Stimulated activated naive CD8-positive, alpha-beta T cell treated with anti-CD3 and anti-CD28 coated beads, Interleukin-15, amount 100 ng/mL, for 72 hours (primary cell): ENCODE measurements around the gene SYCE1.
"Not testable (repeated sequence)": the region's sequence is repeated elsewhere in the genome, so short reads cannot be mapped to it uniquely, and the experiment has no call there.

Source experiments
- ATAC-seq: fragments of 150-1000 bp; cut with Tn5 transposase; 2 replicates; pipeline ENCODE4 v1.10.0; 2021; ENCODE audit warnings: mild to moderate bottlenecking, moderate library complexity
- DNase-seq, 2 donors: peaks; one replicate each; pipeline ENCODE4 v3.0.0; 2021 to 2022
- H3K27ac Mint-ChIP-seq, 2 donors: one replicate each; pipeline ENCODE4 v1.8.0; 2022; ENCODE audit warnings: mild to moderate bottlenecking in 2 of 2, mixed read lengths in 2 of 2, moderate library complexity in 2 of 2
- H3K27me3 Mint-ChIP-seq: one replicate; pipeline ENCODE4 v1.8.0; 2022; ENCODE audit warnings: mixed read lengths
- H3K4me1 Mint-ChIP-seq: one replicate; pipeline ENCODE4 v1.8.0; 2022; ENCODE audit warnings: mild to moderate bottlenecking, mixed read lengths
- H3K4me3 Mint-ChIP-seq, 2 donors: one replicate each; pipeline ENCODE4 v1.8.0; 2022; ENCODE audit warnings: mild to moderate bottlenecking in 2 of 2, mixed read lengths in 2 of 2, moderate library complexity in 1 of 2
- H3K9me3 Mint-ChIP-seq, 2 donors: one replicate each; pipeline ENCODE4 v1.8.0; 2022; ENCODE audit warnings: mixed read lengths in 2 of 2

SYCE1 gene

DNA sequence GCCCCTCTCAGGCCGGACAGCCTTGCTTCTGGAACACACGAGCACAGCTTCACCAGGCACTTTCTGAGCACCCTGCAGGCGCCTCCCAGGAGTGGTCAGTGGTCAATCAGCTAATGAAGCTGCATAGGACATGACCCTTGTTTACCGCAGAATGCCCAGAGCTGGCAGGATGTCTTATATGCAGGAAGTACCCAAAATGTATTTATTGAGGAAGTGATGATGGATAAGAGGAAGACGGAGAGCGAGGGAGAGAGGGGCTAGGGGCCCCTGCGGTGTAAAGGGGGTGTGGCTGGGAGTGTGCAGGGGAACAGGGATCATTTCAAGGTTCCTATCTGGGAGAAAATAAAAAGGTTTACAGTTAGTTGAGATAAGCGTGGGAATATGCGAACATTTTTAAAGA lies 34.9 kb downstream of the SYCE1 start:
- H3K27me3 Mint-ChIP-seq, result peaks cover 80% of the 10 kb centered on the region
- ATAC-seq, result no peak

DNA sequence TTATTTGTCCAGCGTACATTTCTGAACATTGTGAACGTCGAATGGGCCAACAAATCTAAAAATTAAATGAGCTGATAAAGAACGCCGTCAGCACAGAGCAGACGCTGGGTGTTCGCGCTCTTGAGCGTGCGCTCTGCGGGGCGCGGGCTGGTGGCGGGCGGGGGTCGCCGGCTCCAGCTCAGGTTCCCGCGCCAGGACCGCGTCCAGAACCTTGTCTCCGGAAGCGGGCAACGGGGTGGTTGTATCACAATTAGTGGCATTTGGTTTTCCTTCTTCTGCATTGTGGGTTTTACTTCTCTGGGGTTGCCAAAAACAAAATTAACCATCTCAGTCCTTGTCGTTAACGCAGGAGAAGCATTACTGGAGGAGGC lies 35.8 kb downstream of the SYCE1 start:
- DNase-seq, result no peak
- peak overlapping the region; percentile 87 for H3K4me3 Mint-ChIP-seq
- H3K9me3 Mint-ChIP-seq, result no peaks in the 10 kb centered on the region
- H3K4me1 Mint-ChIP-seq, result peaks cover 36% of the 10 kb centered on the region
- no peak overlapping the region for H3K27ac Mint-ChIP-seq
- H3K27me3 Mint-ChIP-seq, result peaks cover 85% of the 10 kb centered on the region
- peak; percentile 43 for ATAC-seq

More for the DNA sequence above, 34.9 kb downstream of the SYCE1 start:
- Mint-ChIP-seq H3K27ac (no peak overlapping the region), H3K4me3 (no peak overlapping the region), H3K9me3 (no peaks in the 10 kb centered on the region), H3K4me1 (peaks cover 36% of the 10 kb centered on the region)
- no peak for DNase-seq

DNA sequence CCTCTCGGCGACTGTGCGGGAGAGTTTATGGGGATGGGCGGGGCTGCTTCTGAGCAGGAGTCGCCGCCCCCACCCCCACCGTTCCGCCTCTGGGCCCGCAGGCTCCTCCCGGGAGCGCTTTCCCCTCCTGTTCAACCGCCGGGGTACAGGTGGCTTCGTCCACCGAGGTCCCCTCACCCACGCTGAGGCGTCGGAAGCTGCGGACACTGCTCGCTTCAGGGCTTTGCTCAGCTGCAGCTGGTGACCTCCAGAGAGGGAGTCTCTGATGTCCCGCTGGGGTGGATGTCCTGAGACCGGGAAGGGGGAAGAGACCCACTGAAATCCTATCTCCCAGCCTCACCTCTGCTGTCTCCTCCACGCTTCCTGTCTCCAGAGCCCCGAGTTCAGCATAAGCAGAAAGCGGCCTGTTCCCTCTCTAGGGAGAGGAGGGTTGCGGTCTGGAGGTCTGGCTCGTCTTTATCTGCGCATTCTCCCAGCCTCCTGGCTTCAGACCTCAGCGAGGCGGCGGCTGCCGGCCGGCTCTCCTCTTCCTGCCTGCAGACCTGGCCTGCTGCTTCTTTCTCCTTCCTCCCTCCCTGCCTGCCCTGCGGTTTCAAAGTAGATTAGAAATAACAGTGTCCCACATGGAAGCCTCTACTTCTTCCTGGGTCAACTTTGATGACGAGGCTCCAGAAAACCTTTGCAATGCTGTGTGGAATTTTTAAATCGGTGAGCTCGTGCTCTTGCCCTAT lies 36.4 kb downstream of the SYCE1 start:
- no peak overlapping the region for H3K27ac Mint-ChIP-seq
- peaks cover 85% of the 10 kb centered on the region for H3K27me3 Mint-ChIP-seq
- DNase-seq, result no peak
- ATAC-seq, result peak; percentile 34
- H3K9me3 Mint-ChIP-seq, result no peaks in the 10 kb centered on the region
- peak overlapping the region; percentile 87 for H3K4me3 Mint-ChIP-seq
- peaks cover 36% of the 10 kb centered on the region for H3K4me1 Mint-ChIP-seq

DNA sequence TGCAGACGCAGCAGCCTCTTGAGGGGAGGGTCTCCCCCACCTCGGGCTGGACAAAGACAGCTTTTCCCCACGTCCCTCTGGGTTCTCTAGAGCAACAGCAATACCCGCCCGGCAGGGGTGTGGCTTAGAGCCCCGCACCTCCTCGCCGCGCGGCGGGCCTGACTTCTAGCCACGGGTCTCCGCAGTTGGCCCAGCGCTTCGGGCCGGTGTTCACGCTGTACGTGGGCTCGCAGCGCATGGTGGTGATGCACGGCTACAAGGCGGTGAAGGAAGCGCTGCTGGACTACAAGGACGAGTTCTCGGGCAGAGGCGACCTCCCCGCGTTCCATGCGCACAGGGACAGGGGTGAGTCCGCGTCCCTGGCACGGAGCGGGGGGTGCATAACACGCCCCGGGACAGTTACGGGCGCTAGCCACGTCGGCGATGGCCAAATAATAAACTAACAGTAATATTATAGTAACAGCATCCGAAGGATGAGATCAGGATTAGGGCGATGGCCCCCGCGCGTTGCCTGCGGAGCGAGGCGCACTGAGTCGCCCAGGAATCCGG lies 37.0 kb downstream of the SYCE1 start:
- H3K4me1 Mint-ChIP-seq, result peaks cover 36% of the 10 kb centered on the region
- peaks cover 78% of the 10 kb centered on the region for H3K27me3 Mint-ChIP-seq
- no peak overlapping the region for H3K27ac Mint-ChIP-seq
- H3K9me3 Mint-ChIP-seq, result peaks cover 3% of the 10 kb centered on the region in 2 donors
- peak overlapping the region; percentile 79 to 87 for H3K4me3 Mint-ChIP-seq
- ATAC-seq, result peak; percentile 46
- DNase-seq, result no peak

DNA sequence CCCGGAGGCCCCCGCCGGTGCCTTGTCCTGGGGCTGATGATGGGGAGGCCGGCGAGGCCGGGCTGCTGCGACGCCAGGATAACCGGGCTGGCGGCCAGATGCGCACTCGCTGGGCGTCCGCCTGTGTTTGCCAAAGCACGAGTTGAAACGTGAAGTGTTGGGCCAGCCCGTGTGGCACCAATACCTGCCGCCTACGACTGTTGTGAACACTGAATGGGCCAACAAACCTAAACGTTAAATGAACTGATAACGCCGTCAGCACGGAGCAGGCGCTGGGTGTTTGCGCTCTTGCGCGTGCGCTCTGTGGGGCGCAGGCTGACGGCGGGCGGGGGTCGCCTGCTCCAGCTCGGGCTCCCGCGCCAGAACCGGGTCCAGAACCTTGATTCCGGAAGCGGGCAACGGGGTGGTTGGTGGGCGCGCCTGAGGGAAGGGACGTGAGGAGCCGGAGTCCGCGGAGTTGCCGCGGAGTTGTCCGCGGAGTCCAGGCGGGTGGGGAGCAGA lies 37.6 kb downstream of the SYCE1 start:
- Mint-ChIP-seq H3K27me3 (peaks cover 77% of the 10 kb centered on the region), H3K27ac (no peak overlapping the region), H3K4me3 (peak overlapping the region in 1 of 2 donors; percentile 79), H3K9me3 (peaks cover 6 to 8% of the 10 kb centered on the region in 2 donors), H3K4me1 (peaks cover 36% of the 10 kb centered on the region)
- DNase-seq, result no peak
- no peak for ATAC-seq

DNA sequence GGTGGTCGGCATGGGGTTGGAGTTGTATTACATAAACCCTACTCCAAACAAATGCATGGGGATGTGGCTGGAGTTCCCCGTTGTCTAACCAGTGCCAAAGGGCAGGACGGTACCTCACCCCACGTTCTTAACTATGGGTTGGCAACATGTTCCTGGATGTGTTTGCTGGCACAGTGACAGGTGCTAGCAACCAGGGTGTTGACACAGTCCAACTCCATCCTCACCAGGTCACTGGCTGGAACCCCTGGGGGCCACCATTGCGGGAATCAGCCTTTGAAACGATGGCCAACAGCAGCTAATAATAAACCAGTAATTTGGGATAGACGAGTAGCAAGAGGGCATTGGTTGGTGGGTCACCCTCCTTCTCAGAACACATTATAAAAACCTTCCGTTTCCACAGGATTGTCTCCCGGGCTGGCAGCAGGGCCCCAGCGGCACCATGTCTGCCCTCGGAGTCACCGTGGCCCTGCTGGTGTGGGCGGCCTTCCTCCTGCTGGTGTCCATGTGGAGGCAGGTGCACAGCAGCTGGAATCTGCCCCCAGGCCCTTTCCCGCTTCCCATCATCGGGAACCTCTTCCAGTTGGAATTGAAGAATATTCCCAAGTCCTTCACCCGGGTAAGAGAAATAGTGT lies 38.3 kb downstream of the SYCE1 start, which contains the start of gene CYP2E1:
CYP2E1 (plus strand) TSS at position 407 of the 632 bp plus-strand sequence; CDS start at position 440, 33 bp downstream.
- DNase-seq, result no peak
- peak within 1 kb of the TSS in 1 of 2 donors; percentile 79 for H3K4me3 Mint-ChIP-seq
- ATAC-seq, result no peak
- H3K27ac Mint-ChIP-seq, result no peak within 1 kb of the TSS
- peaks cover 6 to 11% of the 10 kb centered on the region in 2 donors for H3K9me3 Mint-ChIP-seq
- H3K4me1 Mint-ChIP-seq, result peaks cover 36% of the 10 kb centered on the region
- peaks cover 74% of the 10 kb centered on the region for H3K27me3 Mint-ChIP-seq

DNA sequence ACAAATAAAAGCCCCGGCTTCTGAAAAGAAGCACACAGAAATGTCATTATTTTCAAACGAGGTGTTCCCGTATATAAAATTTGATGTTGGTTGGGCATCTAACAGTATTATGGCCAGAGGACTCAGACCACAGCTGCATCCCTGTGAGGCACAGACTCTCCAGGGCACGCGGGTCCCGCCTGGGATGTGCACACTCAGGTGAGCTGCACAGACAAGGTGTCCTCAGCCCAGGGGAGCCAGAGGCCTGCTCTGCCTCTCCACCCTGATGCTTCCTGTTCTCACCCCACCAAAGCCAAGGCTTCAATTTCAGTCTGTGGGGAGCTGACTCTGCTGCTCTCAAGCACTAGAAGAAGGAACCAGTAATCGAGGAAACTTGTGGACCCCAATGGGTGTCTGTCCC lies 39.9 kb downstream of the SYCE1 start:
- no peak for ATAC-seq
- Mint-ChIP-seq H3K27ac (no peak overlapping the region), H3K9me3 (peaks cover 11% of the 10 kb centered on the region in 2 donors), H3K4me3 (no peak overlapping the region), H3K4me1 (peaks cover 38% of the 10 kb centered on the region), H3K27me3 (peaks cover 70% of the 10 kb centered on the region)
- no peak for DNase-seq

DNA sequence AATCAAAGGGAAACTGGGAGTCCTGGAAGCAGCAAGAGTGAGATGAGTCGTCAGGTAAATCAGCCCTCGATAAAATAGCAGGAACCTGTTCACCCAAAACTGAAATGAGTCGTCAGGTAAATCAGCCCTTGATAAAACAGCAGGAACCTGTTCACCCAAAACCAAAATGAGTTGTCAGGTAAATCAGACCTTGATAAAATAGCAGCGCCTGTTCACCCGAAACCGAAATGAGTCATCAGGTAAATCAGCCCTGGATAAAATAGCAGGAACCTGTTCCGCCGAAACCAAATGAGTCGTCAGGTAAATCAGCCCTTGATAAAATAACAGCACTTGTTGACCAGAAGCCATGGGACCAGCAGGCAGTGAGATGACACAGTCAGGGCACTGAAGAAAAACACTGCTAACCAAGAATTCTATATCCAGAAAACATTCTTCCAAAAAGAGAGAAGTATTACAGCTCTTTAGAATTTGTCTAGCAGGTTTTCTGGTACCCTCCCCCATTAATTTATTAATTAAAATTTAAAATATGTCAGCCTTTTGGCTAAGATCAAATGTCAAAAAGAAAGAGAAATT lies 41.7 kb downstream of the SYCE1 start:
- no peak overlapping the region for H3K27ac Mint-ChIP-seq
- DNase-seq (no peak), ATAC-seq (no peak)
- peaks cover 28% of the 10 kb centered on the region for H3K4me1 Mint-ChIP-seq
- peaks cover 53% of the 10 kb centered on the region for H3K27me3 Mint-ChIP-seq
- peaks cover 11% of the 10 kb centered on the region in 2 donors for H3K9me3 Mint-ChIP-seq
- H3K4me3 Mint-ChIP-seq, result no peak overlapping the region

DNA sequence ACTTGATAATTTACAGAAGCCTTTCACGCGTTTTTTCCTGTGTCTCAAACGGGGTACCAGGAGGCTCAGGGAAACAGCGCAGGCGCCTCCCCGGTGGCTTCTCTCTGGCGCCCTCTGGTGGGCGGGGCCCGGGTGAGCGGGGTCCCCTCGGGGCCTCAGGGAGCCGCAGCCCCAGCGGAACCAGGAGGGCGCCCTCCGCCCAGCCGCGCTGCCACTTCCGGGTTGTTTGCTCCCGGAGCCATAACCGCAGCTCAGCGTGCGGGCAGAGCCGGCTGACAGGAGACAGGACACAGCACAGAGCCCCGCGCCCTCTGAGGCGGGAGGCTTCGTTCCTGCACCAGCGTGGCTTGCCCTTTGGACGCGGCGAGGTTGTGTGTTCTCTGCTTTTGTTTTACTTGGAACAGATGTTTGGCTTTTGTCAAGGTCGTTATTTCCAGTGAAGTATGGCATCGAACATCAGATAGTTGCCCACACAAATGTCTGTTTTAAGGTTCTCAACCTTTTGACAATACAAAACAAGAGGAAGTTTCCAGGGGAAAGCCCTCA lies 45.1 kb downstream of the SYCE1 start:
- peak; percentile 99 for ATAC-seq
- Mint-ChIP-seq H3K27ac (peak overlapping the region; percentile 19 to 57), H3K4me1 (peaks cover 13% of the 10 kb centered on the region), H3K4me3 (peak overlapping the region; percentile 73 to 75), H3K27me3 (peaks cover 23% of the 10 kb centered on the region), H3K9me3 (peaks cover 11% of the 10 kb centered on the region in 2 donors)
- peak; percentile 93 to 94 for DNase-seq

DNA sequence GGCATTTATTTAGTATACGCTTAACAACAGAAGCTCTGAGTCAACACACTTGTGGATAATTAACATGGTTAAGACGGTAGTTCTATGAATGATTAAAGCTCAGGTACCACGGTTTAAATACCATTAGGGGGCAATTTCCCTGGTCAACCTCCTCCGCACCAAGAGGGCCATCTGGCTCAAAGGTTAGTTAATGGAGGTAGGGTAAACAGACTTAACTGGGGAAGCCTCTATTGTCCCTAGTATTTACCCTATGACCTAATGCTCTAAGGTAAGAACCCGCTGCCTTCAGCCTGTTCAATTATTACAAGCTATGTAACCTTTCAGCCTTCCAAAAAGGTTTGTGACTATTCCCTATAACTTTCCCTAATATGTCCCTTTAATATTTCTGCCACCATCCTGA lies 46.9 kb downstream of the SYCE1 start:
- peaks cover 26% of the 10 kb centered on the region for H3K27me3 Mint-ChIP-seq
- H3K4me3 Mint-ChIP-seq, DNase-seq, ATAC-seq, H3K27ac Mint-ChIP-seq, H3K9me3 Mint-ChIP-seq: not testable (repeated sequence)
- H3K4me1 Mint-ChIP-seq, result peaks cover 13% of the 10 kb centered on the region

DNA sequence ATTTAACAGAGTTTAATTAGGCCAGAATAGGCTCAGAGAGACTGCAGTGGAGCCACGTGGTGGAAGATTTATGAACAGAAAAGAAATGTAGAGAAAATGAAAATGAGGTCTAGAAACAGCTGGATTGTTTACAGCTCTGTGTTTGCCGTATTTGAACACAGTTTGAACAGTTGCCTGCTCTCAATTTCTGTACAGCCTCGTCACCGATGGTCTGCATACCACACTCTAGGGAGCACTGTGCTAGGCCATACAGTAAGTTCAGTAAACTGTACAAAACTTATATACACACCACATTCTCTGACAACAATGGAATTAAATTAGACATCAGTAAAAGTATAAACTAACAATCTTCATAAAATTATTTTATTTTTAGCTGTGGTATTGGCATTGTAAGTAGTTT lies 49.3 kb downstream of the SYCE1 start:
- Mint-ChIP-seq H3K9me3 (no peaks in the 10 kb centered on the region), H3K27me3 (peaks cover 18% of the 10 kb centered on the region), H3K4me3 (no peak overlapping the region), H3K4me1 (peaks cover 13% of the 10 kb centered on the region), H3K27ac (no peak overlapping the region)
- ATAC-seq (no peak), DNase-seq (no peak)

DNA sequence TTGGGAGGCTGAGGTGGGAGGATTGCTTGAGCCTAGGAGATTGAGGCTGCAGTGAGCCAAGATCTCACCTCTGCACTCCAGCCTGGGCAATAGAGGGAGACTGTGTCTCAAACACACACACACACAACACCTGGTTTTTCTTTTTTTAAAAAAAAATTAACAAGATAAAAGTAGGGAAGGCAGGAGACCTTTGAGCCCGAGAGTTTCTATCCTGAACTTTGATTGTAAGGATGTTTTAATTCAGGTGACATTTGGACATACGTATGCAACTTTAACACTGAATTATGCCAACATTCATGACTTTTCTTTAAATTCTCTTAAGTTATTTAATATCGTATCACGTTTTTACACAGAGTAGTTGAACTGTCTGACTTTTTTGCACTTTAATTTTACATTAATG lies 49.9 kb downstream of the SYCE1 start:
- no peak overlapping the region for H3K4me3 Mint-ChIP-seq
- peaks cover 12% of the 10 kb centered on the region for H3K27me3 Mint-ChIP-seq
- no peaks in the 10 kb centered on the region for H3K9me3 Mint-ChIP-seq
- no peak overlapping the region for H3K27ac Mint-ChIP-seq
- DNase-seq, result no peak
- no peak for ATAC-seq
- peaks cover 7% of the 10 kb centered on the region for H3K4me1 Mint-ChIP-seq

DNA sequence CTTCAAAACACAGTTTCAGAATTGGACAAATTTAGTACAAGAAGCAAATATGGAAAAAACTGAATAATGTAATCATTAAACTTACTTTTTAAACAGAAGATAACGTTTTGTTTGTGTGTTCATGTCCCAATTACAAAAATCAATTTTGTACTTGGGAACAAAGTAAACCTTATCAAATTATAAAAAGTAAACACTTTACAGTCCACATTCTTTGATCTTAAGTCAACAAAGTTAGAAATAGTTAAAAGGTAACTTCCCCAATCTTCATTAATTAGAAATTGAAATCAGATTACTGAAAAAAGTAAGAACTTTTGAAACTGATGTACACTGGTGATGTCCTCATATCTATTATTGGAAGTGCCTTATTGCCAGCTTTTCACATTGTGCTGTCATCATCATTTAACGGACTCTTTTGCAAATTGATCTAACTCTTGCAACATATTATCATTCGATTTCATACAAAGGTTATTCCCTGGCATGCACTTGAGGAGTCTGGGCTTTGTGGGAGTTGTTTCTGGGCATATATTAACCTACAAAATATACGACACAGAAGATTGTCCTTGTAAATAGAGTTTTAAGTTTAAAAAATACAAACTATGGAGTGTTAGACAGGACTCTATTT lies 53.4 kb downstream of the SYCE1 start:
- Mint-ChIP-seq H3K4me1 (no peaks in the 10 kb centered on the region), H3K27me3 (peaks cover 24% of the 10 kb centered on the region), H3K9me3 (peaks cover 13% of the 10 kb centered on the region in 2 donors), H3K27ac (no peak overlapping the region), H3K4me3 (no peak overlapping the region)
- no peak for DNase-seq
- no peak for ATAC-seq

DNA sequence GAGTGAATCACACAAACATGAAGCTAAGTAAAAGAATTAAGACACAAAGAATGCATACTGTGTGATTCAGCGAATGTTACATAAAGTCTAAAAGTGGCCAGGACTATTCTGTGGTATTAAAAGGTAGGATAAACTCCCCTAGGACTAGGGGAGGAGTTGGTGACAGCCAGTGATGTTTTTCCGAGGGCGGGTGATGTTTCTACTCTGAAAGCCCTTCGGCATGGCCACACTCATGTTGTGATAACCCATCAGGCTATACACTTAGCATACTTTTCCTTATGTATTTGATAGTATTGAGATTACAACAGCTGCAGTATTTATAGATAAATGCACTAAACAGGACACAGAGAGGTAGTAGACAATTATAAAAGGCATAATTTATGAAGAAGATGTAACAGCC lies 54.0 kb downstream of the SYCE1 start:
- DNase-seq (no peak), ATAC-seq (no peak)
- Mint-ChIP-seq H3K4me3 (no peak overlapping the region), H3K27me3 (peaks cover 24% of the 10 kb centered on the region), H3K9me3 (peaks cover 13% of the 10 kb centered on the region in 2 donors), H3K27ac (no peak overlapping the region), H3K4me1 (no peaks in the 10 kb centered on the region)

DNA sequence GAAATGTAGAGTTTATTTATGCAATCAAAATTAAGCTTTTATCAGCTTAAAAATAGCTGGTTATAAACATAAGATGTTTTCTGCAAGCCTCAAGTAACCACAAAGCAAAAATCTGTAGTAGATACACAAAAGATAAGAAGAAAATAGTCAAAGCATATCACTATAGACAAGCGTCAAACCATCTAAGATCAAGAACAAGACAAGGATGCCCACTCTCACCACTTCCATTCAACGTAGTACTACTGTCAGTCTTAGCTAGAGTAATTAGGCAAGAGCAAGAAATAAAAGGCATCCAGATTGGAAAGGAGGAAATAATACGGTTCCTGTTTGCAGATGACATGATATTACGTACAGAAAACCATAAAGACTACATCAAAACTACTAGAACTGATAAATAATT lies 55.7 kb downstream of the SYCE1 start:
- Mint-ChIP-seq H3K27ac (no peak overlapping the region), H3K9me3 (peaks cover 13% of the 10 kb centered on the region in 2 donors), H3K4me1 (no peaks in the 10 kb centered on the region), H3K27me3 (peaks cover 24% of the 10 kb centered on the region), H3K4me3 (no peak overlapping the region)
- no peak for DNase-seq
- ATAC-seq, result no peak
